Astrocyte (in vitro differentiated cells and primary cell): ENCODE data around the gene TMEM63A.
A peak's percentile ranks its signal among the peaks of the same experiment; 100 is the strongest.

Experiments used
- EZH2 ChIP-seq: IDR thresholded peaks from 2 replicates; pipeline ENCODE4 v1.6.1; 2012; ENCODE audit warnings: mild to moderate bottlenecking, low read length, inconsistent platforms; ENCODE audit not compliant: insufficient read depth
- TF ChIP-seq, protein P1 (sequence below): IDR thresholded peaks from 2 replicates; pipeline ENCODE4 v1.5.1; 2011; ENCODE audit warnings: low read depth, mild to moderate bottlenecking, inconsistent platforms, low read length, moderate library complexity; ENCODE audit not compliant: insufficient read depth

DNA sequence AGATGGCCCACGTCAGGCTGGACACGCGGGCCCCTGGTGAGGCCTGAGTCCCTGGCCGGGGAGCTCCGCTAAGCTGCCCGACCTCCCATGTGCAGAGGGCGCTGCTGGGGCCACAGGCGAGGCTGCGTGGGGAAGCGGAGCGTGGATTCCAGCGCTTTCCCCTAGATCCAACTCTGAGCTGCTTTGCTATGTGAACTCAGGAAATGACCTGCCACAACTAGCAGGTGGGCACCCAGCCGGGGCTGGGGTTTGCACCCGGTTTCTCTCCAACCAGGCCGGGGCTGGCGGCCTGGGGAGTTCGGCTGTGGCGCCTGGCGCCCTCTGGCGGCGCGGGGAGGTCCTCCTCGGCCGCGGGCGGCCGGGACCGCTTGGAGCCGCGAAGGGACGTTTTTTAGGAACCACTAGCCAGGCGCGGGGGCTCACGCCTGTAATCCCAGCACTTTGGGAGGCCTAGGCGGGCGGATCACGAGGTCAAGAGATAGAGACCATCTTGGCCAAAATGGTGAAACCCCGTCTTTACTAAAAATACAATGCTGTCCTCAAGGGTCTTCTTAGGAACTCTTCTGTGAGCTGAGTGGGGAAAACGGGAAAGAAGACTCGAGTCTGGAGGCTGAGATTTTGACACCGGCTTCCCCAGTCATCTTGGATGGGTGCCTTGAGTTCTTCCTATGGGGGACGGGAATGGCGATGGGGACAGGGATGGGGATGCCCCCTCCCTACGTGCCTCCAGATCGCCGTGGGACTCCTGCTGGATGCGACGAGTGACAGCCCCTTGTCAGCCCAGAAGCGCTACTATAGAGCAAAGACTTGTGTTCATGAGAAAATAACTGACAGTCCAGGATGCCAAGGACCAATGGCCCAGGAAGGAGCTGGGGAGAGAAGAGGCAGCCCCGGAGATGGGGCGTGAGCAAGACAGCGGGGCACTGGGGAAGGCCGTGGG lies 29.3 kb upstream of the TMEM63A start:
- TF ChIP-seq, protein P1, sequence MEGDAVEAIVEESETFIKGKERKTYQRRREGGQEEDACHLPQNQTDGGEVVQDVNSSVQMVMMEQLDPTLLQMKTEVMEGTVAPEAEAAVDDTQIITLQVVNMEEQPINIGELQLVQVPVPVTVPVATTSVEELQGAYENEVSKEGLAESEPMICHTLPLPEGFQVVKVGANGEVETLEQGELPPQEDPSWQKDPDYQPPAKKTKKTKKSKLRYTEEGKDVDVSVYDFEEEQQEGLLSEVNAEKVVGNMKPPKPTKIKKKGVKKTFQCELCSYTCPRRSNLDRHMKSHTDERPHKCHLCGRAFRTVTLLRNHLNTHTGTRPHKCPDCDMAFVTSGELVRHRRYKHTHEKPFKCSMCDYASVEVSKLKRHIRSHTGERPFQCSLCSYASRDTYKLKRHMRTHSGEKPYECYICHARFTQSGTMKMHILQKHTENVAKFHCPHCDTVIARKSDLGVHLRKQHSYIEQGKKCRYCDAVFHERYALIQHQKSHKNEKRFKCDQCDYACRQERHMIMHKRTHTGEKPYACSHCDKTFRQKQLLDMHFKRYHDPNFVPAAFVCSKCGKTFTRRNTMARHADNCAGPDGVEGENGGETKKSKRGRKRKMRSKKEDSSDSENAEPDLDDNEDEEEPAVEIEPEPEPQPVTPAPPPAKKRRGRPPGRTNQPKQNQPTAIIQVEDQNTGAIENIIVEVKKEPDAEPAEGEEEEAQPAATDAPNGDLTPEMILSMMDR = peak; percentile 54
- no peak for TF ChIP-seq EZH2
